Astrocyte (in vitro differentiated cells and primary cell): ENCODE results near the gene TTYH3.

Experiments used
- EZH2 ChIP-seq: IDR thresholded peaks from 2 replicates; pipeline ENCODE4 v1.6.1; 2012; ENCODE audit warnings: mild to moderate bottlenecking, low read length, inconsistent platforms; ENCODE audit not compliant: insufficient read depth
- TF ChIP-seq, protein P1 (sequence below): IDR thresholded peaks from 2 replicates; pipeline ENCODE4 v1.5.1; 2011; ENCODE audit warnings: low read depth, mild to moderate bottlenecking, inconsistent platforms, low read length, moderate library complexity; ENCODE audit not compliant: insufficient read depth

DNA sequence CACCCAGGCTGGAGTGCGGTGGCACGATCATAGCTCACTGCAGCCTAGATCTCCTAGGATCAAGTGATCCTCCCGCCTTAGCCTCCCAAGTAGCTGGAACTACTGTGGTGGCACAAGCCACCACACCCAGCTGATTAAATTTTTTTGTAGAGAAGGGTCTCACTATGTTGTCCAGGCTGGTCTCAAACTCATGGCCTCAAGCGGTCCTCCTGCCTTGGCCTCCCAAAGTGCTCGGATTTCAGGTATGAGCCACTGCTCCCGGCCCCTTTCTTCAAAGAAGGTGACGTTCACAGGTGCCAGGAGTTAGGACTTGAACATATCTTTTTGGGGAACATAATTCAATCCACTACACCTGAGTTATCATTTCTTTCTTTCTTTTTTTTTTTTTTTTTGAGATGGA is 2.9 kb upstream of the TTYH3 start:
- TF ChIP-seq, protein P1, sequence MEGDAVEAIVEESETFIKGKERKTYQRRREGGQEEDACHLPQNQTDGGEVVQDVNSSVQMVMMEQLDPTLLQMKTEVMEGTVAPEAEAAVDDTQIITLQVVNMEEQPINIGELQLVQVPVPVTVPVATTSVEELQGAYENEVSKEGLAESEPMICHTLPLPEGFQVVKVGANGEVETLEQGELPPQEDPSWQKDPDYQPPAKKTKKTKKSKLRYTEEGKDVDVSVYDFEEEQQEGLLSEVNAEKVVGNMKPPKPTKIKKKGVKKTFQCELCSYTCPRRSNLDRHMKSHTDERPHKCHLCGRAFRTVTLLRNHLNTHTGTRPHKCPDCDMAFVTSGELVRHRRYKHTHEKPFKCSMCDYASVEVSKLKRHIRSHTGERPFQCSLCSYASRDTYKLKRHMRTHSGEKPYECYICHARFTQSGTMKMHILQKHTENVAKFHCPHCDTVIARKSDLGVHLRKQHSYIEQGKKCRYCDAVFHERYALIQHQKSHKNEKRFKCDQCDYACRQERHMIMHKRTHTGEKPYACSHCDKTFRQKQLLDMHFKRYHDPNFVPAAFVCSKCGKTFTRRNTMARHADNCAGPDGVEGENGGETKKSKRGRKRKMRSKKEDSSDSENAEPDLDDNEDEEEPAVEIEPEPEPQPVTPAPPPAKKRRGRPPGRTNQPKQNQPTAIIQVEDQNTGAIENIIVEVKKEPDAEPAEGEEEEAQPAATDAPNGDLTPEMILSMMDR, result no peak
- no peak for TF ChIP-seq EZH2
